Ectodermal cell (in vitro differentiated cells): Measurements from ENCODE around the gene RNFT2.

Source experiments
- H3K27ac ChIP-seq: 2 replicates; pipeline ENCODE4 v1.7.0; 2013; ENCODE audit warnings: mild to moderate bottlenecking, low read depth, low read length; ENCODE audit not compliant: insufficient read depth, poor library complexity, severe bottlenecking
- H3K27me3 ChIP-seq: 2 replicates; pipeline ENCODE4 v1.7.0; 2013; ENCODE audit warnings: mild to moderate bottlenecking, low read length; ENCODE audit not compliant: insufficient read depth, control insufficient read depth, poor library complexity, severe bottlenecking
- H3K36me3 ChIP-seq: one replicate; pipeline ENCODE4 v1.7.0; 2013; ENCODE audit warnings: low read length; ENCODE audit not compliant: control insufficient read depth, insufficient read depth
- H3K4me1 ChIP-seq: one replicate; pipeline ENCODE4 v1.7.0; 2013; ENCODE audit warnings: low read length; ENCODE audit not compliant: control insufficient read depth, insufficient read depth
- H3K4me3 ChIP-seq: 2 replicates; pipeline ENCODE4 v1.7.0; 2013; ENCODE audit warnings: low read depth, low read length, control low read depth; ENCODE audit not compliant: insufficient read depth
- H3K9me3 ChIP-seq: 2 replicates; pipeline ENCODE4 v1.7.0; 2013; ENCODE audit warnings: mild to moderate bottlenecking, low read length, moderate library complexity; ENCODE audit not compliant: control insufficient read depth
- WGBS, 2 experiments: methylation state at CpG; one replicate each; pipeline ENCODE4 v1.1.7; 2013; ENCODE audit warnings: missing lambda C conversion rate in 2 of 2; 5-methylcytosine and 5-hydroxymethylcytosine counted together

RNFT2 gene

DNA sequence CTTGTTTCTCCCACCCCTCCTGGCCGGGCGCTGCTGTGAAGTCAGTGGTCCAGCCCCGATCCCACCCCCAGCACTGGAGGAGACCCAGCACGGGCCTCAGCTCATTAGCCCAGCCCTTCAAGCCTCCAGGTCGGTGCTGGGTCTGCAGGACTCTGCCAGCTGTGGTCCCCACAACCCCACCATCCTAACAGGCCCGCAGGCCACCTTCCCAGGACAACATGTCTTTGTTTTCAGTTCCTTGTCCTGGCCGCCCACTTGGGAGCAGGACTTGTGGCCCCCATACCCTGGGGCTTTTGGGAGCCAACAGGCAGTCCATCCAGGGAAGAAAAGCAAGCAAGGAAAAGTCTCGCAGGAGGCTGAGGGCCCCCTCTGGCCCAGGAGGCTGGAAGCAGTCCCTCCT lies 83.2 kb downstream of the RNFT2 start:
- no peaks in the 10 kb centered on the region for H3K27me3 ChIP-seq
- peak overlapping the region; percentile 60 for H3K27ac ChIP-seq
- no peaks in the 10 kb centered on the region for H3K36me3 ChIP-seq
- no peaks in the 10 kb centered on the region for H3K9me3 ChIP-seq
- H3K4me3 ChIP-seq, result no peak overlapping the region
- H3K4me1 ChIP-seq, result peaks cover 25% of the 10 kb centered on the region
- 58 to 64% methylated on average over 8 of the region's 8 CpGs for WGBS, 2 experiments

GRCh38 chr12:116827432-116827831 lies 89.3 kb downstream of the RNFT2 start:
- H3K27me3 ChIP-seq, result no peaks in the 10 kb centered on the region
- 90 to 92% methylated on average over 3 to 4 of the region's 4 CpGs for WGBS, 2 experiments
- no peaks in the 10 kb centered on the region for H3K36me3 ChIP-seq
- H3K27ac ChIP-seq, result no peak overlapping the region
- H3K4me1 ChIP-seq, result no peaks in the 10 kb centered on the region
- H3K4me3 ChIP-seq, result no peak overlapping the region
- H3K9me3 ChIP-seq, result no peaks in the 10 kb centered on the region

DNA sequence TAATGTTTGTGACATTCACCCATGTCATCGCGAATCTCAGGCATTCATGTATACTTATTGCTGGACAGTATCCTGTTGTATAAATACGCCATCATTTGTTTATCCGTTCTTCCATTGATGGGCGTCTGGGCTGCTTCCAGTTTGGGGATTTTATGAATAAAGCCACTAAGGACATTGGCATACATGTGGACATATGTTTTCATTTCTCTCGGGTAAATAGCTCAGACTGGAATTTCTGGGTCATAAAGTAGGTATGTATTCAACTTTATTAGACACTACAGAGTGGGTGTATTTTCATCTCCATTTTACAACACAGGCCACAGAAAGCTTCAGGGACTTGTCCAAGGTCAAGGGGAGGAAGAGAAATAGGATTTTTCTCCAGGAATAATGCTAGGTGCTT lies 94.2 kb downstream of the RNFT2 start:
- no peaks in the 10 kb centered on the region for H3K27me3 ChIP-seq
- H3K9me3 ChIP-seq, result no peaks in the 10 kb centered on the region
- WGBS, 2 experiments, result 94 to 97% methylated on average over 6 of the region's 6 CpGs
- H3K4me1 ChIP-seq, result no peaks in the 10 kb centered on the region
- H3K36me3 ChIP-seq, result peaks cover 11% of the 10 kb centered on the region
- no peak overlapping the region for H3K27ac ChIP-seq
- no peak overlapping the region for H3K4me3 ChIP-seq

DNA sequence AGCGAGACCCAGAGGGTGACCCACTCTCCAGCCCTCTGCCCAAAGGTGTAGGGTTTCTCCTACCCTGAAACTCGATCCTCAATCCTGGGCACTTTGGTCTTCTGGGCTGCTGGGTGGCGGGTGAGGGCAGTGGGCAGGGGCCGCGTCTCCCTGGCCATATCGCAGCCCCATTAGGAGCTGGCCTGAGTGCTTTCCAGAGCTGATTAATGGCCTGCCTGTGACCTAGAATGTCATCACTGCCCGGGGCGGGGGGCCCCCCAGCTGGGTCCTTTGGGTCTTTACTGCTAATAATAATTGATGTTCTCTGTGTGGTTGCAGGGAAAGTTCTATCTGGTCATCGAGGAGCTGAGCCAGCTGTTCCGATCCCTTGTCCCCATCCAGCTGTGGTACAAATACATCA lies 95.4 kb downstream of the RNFT2 start:
- no peak overlapping the region for H3K4me3 ChIP-seq
- 94% methylated on average over 10 of the region's 10 CpGs for WGBS, 2 experiments
- no peaks in the 10 kb centered on the region for H3K9me3 ChIP-seq
- H3K27ac ChIP-seq, result no peak overlapping the region
- H3K36me3 ChIP-seq, result peaks cover 11% of the 10 kb centered on the region
- no peaks in the 10 kb centered on the region for H3K4me1 ChIP-seq
- H3K27me3 ChIP-seq, result no peaks in the 10 kb centered on the region

DNA sequence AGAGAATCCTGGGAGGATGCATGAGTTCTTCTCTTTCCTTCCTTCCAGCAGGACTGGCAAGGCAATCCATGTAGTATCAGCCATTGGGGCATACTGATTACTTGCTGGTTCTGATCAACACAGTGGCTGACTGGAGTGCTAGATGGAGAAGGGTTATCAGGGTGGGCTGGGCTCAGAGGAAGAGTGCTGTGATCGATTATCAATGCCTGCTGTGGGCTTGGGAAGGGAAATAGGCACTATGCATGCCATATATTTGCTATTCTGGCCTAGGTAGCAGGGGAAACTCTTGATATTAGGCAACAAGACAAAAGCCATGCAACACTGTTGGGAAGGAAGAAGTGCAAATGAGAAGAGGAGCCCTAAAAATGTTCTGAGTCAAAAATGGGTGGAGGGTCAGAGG lies 97.4 kb downstream of the RNFT2 start:
- Histone ChIP-seq H3K4me1 (no peaks in the 10 kb centered on the region), H3K4me3 (no peak overlapping the region), H3K27me3 (no peaks in the 10 kb centered on the region), H3K9me3 (no peaks in the 10 kb centered on the region), H3K27ac (no peak overlapping the region), H3K36me3 (peaks cover 11% of the 10 kb centered on the region)
- 95 to 96% methylated on average over 1 of the region's 1 CpG for WGBS, 2 experiments

GRCh38 chr12:116837097-116837496 lies 99.0 kb downstream of the RNFT2 start:
- WGBS, 2 experiments, result 89 to 93% methylated on average over 8 to 9 of the region's 9 CpGs
- H3K36me3 ChIP-seq, result peaks cover 11% of the 10 kb centered on the region
- H3K4me3 ChIP-seq, result no peak overlapping the region

DNA sequence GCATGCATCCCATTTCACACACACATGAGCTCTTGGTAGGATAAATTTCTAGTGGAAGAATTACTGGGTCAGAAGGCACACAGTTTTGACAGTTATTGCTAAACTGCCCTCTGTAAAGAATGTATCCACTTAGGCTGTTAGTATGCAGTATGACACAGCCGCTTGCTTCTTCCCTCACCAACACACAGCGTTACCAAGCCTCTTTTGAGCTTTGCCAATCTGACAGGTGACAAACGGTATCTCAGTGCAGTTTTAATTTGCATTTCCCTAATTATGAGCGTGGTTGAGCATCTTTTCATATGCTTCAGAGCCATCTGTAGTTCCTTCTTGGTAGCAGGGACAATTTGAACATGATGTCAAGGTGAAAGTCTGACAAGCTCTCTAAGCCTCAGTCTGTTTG lies 100.2 kb downstream of the RNFT2 start:
- Histone ChIP-seq H3K9me3 (no peaks in the 10 kb centered on the region), H3K4me1 (no peaks in the 10 kb centered on the region), H3K27me3 (no peaks in the 10 kb centered on the region), H3K4me3 (no peak overlapping the region), H3K36me3 (peaks cover 11% of the 10 kb centered on the region), H3K27ac (no peak overlapping the region)
- WGBS, 2 experiments, result 95 to 96% methylated on average over 4 of the region's 4 CpGs

More at GRCh38 chr12:116837097-116837496, 99.0 kb downstream of the RNFT2 start:
- Histone ChIP-seq H3K9me3 (no peaks in the 10 kb centered on the region), H3K4me1 (no peaks in the 10 kb centered on the region), H3K27ac (no peak overlapping the region), H3K27me3 (no peaks in the 10 kb centered on the region)

- Histone ChIP-seq H3K27ac (no peak overlapping the region), H3K36me3 (peaks cover 9% of the 10 kb centered on the region), H3K27me3 (no peaks in the 10 kb centered on the region), H3K4me3 (no peak overlapping the region), H3K4me1 (no peaks in the 10 kb centered on the region), H3K9me3 (no peaks in the 10 kb centered on the region)
- WGBS, 2 experiments, result 90 to 95% methylated on average over 2 of the region's 3 CpGs
Measured at GRCh38 chr12:116839287-116839830, 101.2 kb downstream of the RNFT2 start.

GRCh38 chr12:116843085-116843484 lies 105.0 kb downstream of the RNFT2 start:
- no peak overlapping the region for H3K27ac ChIP-seq
- H3K4me1 ChIP-seq, result no peaks in the 10 kb centered on the region
- no peaks in the 10 kb centered on the region for H3K36me3 ChIP-seq
- H3K4me3 ChIP-seq, result no peak overlapping the region
- no peaks in the 10 kb centered on the region for H3K27me3 ChIP-seq
- no peaks in the 10 kb centered on the region for H3K9me3 ChIP-seq
- 93 to 94% methylated on average over 6 of the region's 6 CpGs for WGBS, 2 experiments

DNA sequence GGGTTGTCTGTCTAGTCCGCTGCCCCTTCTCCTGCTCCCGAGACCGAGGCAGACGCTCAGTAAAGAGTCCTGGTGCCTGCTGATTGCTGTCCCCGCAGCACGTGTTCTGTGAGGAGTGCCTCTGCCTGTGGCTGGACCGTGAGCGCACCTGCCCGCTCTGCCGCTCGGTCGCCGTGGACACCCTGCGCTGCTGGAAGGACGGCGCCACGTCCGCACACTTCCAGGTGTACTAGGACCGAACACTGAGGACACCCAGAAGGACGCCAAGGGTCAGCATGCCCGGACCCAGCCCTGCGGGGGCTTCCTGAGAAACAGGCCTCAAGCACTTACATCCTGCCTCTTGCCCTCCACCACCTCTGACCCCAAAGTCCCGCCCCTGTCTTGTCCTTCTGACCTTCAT lies 111.1 kb downstream of the RNFT2 start:
- Histone ChIP-seq H3K4me1 (no peaks in the 10 kb centered on the region), H3K27ac (no peak overlapping the region), H3K27me3 (no peaks in the 10 kb centered on the region), H3K36me3 (no peaks in the 10 kb centered on the region), H3K9me3 (no peaks in the 10 kb centered on the region), H3K4me3 (no peak overlapping the region)
- 96 to 97% methylated on average over 23 of the region's 23 CpGs for WGBS, 2 experiments

GRCh38 chr12:116852303-116852702 lies 114.2 kb downstream of the RNFT2 start:
- Histone ChIP-seq H3K36me3 (no peaks in the 10 kb centered on the region), H3K4me1 (no peaks in the 10 kb centered on the region), H3K4me3 (no peak overlapping the region), H3K27ac (no peak overlapping the region), H3K27me3 (no peaks in the 10 kb centered on the region), H3K9me3 (no peaks in the 10 kb centered on the region)
- WGBS, 2 experiments, result 89 to 93% methylated on average over 6 of the region's 6 CpGs
